ENCODE results near the gene USH2A. TPM values are rescaled to one million over a fixed set of nuclear protein-coding genes. Genes with fewer than 3 reads are reported as not detected.

USH2A gene
- polyA plus RNA-seq, 1 of the 3 experiments (the other 2 are of a cell fraction) = under 0.01 TPM

DNA sequence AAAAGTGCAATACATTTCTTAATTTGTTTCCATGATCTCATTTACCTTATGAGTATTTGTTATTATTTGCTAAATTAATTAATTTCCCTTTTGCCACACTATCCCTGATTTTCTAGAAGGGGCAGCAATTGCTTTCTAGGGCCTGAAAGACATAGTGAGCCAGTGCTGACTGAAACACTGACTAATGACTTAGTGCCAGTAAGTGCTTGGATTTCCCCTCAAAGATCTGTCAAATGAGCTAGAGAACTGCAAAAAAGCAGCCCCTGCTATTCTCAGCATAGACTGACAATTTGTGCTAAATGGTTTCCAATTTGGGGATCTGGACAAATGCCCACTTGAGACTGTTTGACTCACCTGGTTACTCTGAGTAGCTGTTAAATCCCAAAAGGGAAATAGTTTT, 35.6 kb upstream of the USH2A start:
- CTCF ChIA-PET = interaction anchor here (1.2 kb wide), 1 partner anchor 137 kb away, joined by 4 read pairs; no protein-coding TSS in a partner anchor

DNA sequence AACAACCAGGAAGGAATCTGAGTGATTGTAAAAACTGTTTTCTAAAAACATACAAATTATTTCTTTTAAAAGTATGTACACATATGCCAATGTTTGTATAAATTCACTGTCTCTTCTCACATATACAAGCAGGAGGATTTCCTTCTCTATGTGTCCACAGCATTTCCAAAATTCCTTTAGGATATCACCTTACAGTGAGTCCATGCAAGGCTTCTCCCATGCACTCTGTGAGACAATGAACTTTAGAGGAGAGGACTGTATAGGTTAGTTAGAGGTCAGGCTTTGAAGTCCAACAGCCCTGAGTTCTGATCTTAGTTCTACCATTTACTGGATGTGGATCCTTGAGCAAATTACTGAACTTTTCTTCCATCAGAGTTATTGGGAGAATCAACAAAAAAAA, 34.1 kb upstream of the USH2A start:
- no peak for DNase-seq
- Histone ChIP-seq H4K20me1 (ENCODE audit: insufficient read depth) (no peaks in the 10 kb centered on the region), H3K27ac (ENCODE audit: low read depth in 2 of 2, low read length in 1 of 2) (peak overlapping the region; percentile 52 to 93), H3K79me2 (ENCODE audit: insufficient read depth) (no peaks in the 10 kb centered on the region), H3F3A (replicated peaks; ENCODE audit: insufficient read depth) (peaks cover 26% of the 10 kb centered on the region), H3K4me3 (ENCODE audit: low read depth in 2 of 2, low read length in 1 of 2) (no peak overlapping the region), H3K9me2 (no peaks in the 10 kb centered on the region), H3K27me3 (ENCODE audit: insufficient read depth) (no peaks in the 10 kb centered on the region), H3K36me3 (replicated peaks in 1 of 2; ENCODE audit: control insufficient read depth in 1 of 2, insufficient read depth in 2 of 2, low read length in 1 of 2) (no peaks in the 10 kb centered on the region), H3K9me3 (no peaks in the 10 kb centered on the region), H2AFZ (ENCODE audit: low read depth) (peak overlapping the region; percentile 54; the same call in 1 of the 2 replicates), H3K4me2 (no peak overlapping the region), H3K4me1 (ENCODE audit: control insufficient read depth in 1 of 2, insufficient read depth in 2 of 2, low read depth in 1 of 2, low read length in 1 of 2) (peaks cover 13 to 20% of the 10 kb centered on the region in 2 experiments; a peak in 3 of 4 replicates), H3K9ac (no peak overlapping the region)
- TF ChIP-seq RXRA (IDR thresholded peaks at IDR 0.05; ENCODE audit: borderline replicate concordance, low read depth) (peak; percentile 43; the same call in 1 of the 2 replicates), JUND (IDR thresholded peaks at IDR 0.05) (no peak)
- POLR2A ChIA-PET = no interaction called here
- CTCF ChIA-PET = interaction anchor here (1.5 kb wide), 1 partner anchor 94 kb away, joined by 3 read pairs; no protein-coding TSS in a partner anchor

More for the DNA sequence above, 35.6 kb upstream of the USH2A start:
- Histone ChIP-seq H2AFZ (ENCODE audit: low read depth) (no peak overlapping the region), H3K79me2 (ENCODE audit: insufficient read depth) (no peaks in the 10 kb centered on the region), H3K9ac (no peak overlapping the region), H3K9me2 (no peaks in the 10 kb centered on the region), H4K20me1 (ENCODE audit: insufficient read depth) (no peaks in the 10 kb centered on the region), H3K4me2 (no peak overlapping the region), H3K4me1 (ENCODE audit: control insufficient read depth in 1 of 2, insufficient read depth in 2 of 2, low read depth in 1 of 2, low read length in 1 of 2) (peaks cover 20 to 24% of the 10 kb centered on the region in 2 experiments), H3F3A (replicated peaks; ENCODE audit: insufficient read depth) (peaks cover 37% of the 10 kb centered on the region), H3K27ac (ENCODE audit: low read depth in 2 of 2, low read length in 1 of 2) (peak overlapping the region in 1 of 2 experiments; percentile 22; a peak in 1 of 4 replicates), H3K9me3 (no peaks in the 10 kb centered on the region), H3K27me3 (ENCODE audit: insufficient read depth) (no peaks in the 10 kb centered on the region), H3K4me3 (ENCODE audit: low read depth in 2 of 2, low read length in 1 of 2) (no peak overlapping the region), H3K36me3 (replicated peaks in 1 of 2; ENCODE audit: control insufficient read depth in 1 of 2, insufficient read depth in 2 of 2, low read length in 1 of 2) (no peaks in the 10 kb centered on the region)
- no peak for TF ChIP-seq SIN3A (IDR thresholded peaks at IDR 0.05; ENCODE audit: borderline replicate concordance, low read depth, low read length)
- TF ChIP-seq EP300 (IDR thresholded peaks at IDR 0.05; ENCODE audit: borderline replicate concordance in 1 of 2, low read depth in 1 of 2, low read length in 1 of 2) = no peak
- TF ChIP-seq, protein P1, sequence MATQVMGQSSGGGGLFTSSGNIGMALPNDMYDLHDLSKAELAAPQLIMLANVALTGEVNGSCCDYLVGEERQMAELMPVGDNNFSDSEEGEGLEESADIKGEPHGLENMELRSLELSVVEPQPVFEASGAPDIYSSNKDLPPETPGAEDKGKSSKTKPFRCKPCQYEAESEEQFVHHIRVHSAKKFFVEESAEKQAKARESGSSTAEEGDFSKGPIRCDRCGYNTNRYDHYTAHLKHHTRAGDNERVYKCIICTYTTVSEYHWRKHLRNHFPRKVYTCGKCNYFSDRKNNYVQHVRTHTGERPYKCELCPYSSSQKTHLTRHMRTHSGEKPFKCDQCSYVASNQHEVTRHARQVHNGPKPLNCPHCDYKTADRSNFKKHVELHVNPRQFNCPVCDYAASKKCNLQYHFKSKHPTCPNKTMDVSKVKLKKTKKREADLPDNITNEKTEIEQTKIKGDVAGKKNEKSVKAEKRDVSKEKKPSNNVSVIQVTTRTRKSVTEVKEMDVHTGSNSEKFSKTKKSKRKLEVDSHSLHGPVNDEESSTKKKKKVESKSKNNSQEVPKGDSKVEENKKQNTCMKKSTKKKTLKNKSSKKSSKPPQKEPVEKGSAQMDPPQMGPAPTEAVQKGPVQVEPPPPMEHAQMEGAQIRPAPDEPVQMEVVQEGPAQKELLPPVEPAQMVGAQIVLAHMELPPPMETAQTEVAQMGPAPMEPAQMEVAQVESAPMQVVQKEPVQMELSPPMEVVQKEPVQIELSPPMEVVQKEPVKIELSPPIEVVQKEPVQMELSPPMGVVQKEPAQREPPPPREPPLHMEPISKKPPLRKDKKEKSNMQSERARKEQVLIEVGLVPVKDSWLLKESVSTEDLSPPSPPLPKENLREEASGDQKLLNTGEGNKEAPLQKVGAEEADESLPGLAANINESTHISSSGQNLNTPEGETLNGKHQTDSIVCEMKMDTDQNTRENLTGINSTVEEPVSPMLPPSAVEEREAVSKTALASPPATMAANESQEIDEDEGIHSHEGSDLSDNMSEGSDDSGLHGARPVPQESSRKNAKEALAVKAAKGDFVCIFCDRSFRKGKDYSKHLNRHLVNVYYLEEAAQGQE (IDR thresholded peaks at IDR 0.05; ENCODE audit: low read depth, low read length) = no peak
- no peak for TF ChIP-seq GABPA (IDR thresholded peaks at IDR 0.05; ENCODE audit: low read depth)
- TF ChIP-seq, protein P2, sequence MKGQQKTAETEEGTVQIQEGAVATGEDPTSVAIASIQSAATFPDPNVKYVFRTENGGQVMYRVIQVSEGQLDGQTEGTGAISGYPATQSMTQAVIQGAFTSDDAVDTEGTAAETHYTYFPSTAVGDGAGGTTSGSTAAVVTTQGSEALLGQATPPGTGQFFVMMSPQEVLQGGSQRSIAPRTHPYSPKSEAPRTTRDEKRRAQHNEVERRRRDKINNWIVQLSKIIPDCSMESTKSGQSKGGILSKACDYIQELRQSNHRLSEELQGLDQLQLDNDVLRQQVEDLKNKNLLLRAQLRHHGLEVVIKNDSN (IDR thresholded peaks at IDR 0.05; ENCODE audit: borderline replicate concordance, low read depth) = no peak
- TF ChIP-seq JUND (IDR thresholded peaks at IDR 0.05) = no peak
- POLR2A ChIA-PET = no interaction called here
- no peak for DNase-seq
